Liver (tissue), 3 donors: ENCODE results near the gene PHLDB3.

Source experiments
- EGR1 ChIP-seq, 2 donors: IDR thresholded peaks; 2 replicates each; pipeline ENCODE4 v1.6.1; 2016 to 2018; ENCODE audit warnings: antibody characterized with exemption in 2 of 2, low read depth in 2 of 2
- JUND ChIP-seq, 2 donors: IDR thresholded peaks; 2 replicates each; pipeline ENCODE4 v1.6.1; 2016; ENCODE audit warnings: antibody characterized with exemption in 2 of 2
- MAX ChIP-seq: IDR thresholded peaks from 2 replicates; pipeline ENCODE4 v1.6.1; 2016; ENCODE audit warnings: antibody characterized with exemption
- NR2F2 ChIP-seq: IDR thresholded peaks from 2 replicates; pipeline ENCODE4 v1.6.1; 2016; ENCODE audit warnings: antibody characterized with exemption
- YY1 ChIP-seq: IDR thresholded peaks from 2 replicates; pipeline ENCODE4 v1.6.1; 2016; ENCODE audit warnings: antibody characterized with exemption, mild to moderate bottlenecking
- TF ChIP-seq, protein P1 (sequence below): fragments of 150-350 bp; IDR thresholded peaks from 2 replicates; pipeline ENCODE4 v1.5.1; 2017; ENCODE audit warnings: improper control_type of control experiment, low read depth, low read length; ENCODE audit not compliant: missing input control
- TF ChIP-seq, protein P2 (sequence below): IDR thresholded peaks from 2 replicates; pipeline ENCODE4 v1.6.1; 2016; ENCODE audit warnings: antibody characterized with exemption
- donor health status: healthy.
- donor health status: healthy.

GRCh38 chr19:43553656-43554055, 49.1 kb upstream of the PHLDB3 start:
- TF ChIP-seq NR2F2 (no peak), JUND (IDR thresholded peaks at IDR 0.05) (no peak), YY1 (no peak), EGR1 (IDR thresholded peaks at IDR 0.05; ENCODE audit: low read depth in 2 of 2) (no peak), MAX (no peak)
- TF ChIP-seq, protein P1, sequence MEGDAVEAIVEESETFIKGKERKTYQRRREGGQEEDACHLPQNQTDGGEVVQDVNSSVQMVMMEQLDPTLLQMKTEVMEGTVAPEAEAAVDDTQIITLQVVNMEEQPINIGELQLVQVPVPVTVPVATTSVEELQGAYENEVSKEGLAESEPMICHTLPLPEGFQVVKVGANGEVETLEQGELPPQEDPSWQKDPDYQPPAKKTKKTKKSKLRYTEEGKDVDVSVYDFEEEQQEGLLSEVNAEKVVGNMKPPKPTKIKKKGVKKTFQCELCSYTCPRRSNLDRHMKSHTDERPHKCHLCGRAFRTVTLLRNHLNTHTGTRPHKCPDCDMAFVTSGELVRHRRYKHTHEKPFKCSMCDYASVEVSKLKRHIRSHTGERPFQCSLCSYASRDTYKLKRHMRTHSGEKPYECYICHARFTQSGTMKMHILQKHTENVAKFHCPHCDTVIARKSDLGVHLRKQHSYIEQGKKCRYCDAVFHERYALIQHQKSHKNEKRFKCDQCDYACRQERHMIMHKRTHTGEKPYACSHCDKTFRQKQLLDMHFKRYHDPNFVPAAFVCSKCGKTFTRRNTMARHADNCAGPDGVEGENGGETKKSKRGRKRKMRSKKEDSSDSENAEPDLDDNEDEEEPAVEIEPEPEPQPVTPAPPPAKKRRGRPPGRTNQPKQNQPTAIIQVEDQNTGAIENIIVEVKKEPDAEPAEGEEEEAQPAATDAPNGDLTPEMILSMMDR = no peak
- TF ChIP-seq, protein P2, sequence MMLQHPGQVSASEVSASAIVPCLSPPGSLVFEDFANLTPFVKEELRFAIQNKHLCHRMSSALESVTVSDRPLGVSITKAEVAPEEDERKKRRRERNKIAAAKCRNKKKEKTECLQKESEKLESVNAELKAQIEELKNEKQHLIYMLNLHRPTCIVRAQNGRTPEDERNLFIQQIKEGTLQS = no peak
